ENCODE measurements around the gene CPNE5.

GRCh38 chr6:36837022-36837339 lies 2.3 kb downstream of the CPNE5 start:
- TF ChIP-seq CTCF (IDR thresholded peaks at IDR 0.05) (no peak), EHMT2 (IDR thresholded peaks at IDR 0.05; ENCODE audit: low read depth) (no peak), POLR2A (IDR thresholded peaks at IDR 0.05; ENCODE audit: low read length) (no peak), MAX (IDR thresholded peaks at IDR 0.05) (no peak), FOSB (CRISPR knock-in tag; IDR thresholded peaks at IDR 0.05) (no peak), SMC3 (IDR thresholded peaks at IDR 0.05) (no peak), ELK1 (IDR thresholded peaks at IDR 0.05; ENCODE audit: low read depth, low read length) (no peak), NR3C1 (IDR thresholded peaks at IDR 0.05) (no peak), RNF2 (IDR thresholded peaks at IDR 0.05; ENCODE audit: borderline replicate concordance, low read depth) (no peak), CEBPB (IDR thresholded peaks at IDR 0.05) (no peak), HES2 (IDR thresholded peaks at IDR 0.05) (no peak), EP300 (IDR thresholded peaks at IDR 0.05) (no peak)
